ENCODE results near the gene ZNF587B. TPM values are rescaled to one million over a fixed set of nuclear protein-coding genes. Genes with fewer than 3 reads are reported as not detected.
"Not testable (repeated sequence)": the region's sequence is repeated elsewhere in the genome, so short reads cannot be mapped to it uniquely, and the experiment has no call there.

ZNF587B gene
- total RNA-seq, 4 donors from 2014 or later: 21.8 to 35.8 (median 23.9) TPM

GRCh38 chr19:57888560-57889231 lies 58.6 kb downstream of the ZNF587B start, which contains the start of gene ZNF814:
Gene ZNF814, minus strand, starts transcription at chr19:57889037. Its CDS starts 235 bp downstream, at chr19:57888802.
- no peaks in the 10 kb centered on the region for H3K36me3 ChIP-seq
- TF ChIP-seq, protein P1, sequence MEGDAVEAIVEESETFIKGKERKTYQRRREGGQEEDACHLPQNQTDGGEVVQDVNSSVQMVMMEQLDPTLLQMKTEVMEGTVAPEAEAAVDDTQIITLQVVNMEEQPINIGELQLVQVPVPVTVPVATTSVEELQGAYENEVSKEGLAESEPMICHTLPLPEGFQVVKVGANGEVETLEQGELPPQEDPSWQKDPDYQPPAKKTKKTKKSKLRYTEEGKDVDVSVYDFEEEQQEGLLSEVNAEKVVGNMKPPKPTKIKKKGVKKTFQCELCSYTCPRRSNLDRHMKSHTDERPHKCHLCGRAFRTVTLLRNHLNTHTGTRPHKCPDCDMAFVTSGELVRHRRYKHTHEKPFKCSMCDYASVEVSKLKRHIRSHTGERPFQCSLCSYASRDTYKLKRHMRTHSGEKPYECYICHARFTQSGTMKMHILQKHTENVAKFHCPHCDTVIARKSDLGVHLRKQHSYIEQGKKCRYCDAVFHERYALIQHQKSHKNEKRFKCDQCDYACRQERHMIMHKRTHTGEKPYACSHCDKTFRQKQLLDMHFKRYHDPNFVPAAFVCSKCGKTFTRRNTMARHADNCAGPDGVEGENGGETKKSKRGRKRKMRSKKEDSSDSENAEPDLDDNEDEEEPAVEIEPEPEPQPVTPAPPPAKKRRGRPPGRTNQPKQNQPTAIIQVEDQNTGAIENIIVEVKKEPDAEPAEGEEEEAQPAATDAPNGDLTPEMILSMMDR (IDR thresholded peaks at IDR 0.05): peak in 3 of 6 experiments; percentile 31 to 41 (median 40)
- peak in 1 of 2 donors; percentile 50 for TF ChIP-seq POLR2A (IDR thresholded peaks at IDR 0.05)
- no peaks in the 10 kb centered on the region for H3K9me3 ChIP-seq
- peak within 1 kb of the TSS; percentile 52 to 86 (median 83) for H3K4me3 ChIP-seq (replicated peaks in 1 of 3)
- intact Hi-C loops (cut with DNase I): no loop called here
- no peaks in the 10 kb centered on the region for H3K27me3 ChIP-seq
- peaks cover 5 to 9% of the 10 kb centered on the region in 2 donors for H3K4me1 ChIP-seq
- WGBS, 2 donors: 0 to 1% methylated on average over 7 to 26 of the region's 43 CpGs
- H3K27ac ChIP-seq: peak within 1 kb of the TSS; percentile 25 to 80 (median 54)
- DNase-seq: peak; percentile 90 to 91

DNA sequence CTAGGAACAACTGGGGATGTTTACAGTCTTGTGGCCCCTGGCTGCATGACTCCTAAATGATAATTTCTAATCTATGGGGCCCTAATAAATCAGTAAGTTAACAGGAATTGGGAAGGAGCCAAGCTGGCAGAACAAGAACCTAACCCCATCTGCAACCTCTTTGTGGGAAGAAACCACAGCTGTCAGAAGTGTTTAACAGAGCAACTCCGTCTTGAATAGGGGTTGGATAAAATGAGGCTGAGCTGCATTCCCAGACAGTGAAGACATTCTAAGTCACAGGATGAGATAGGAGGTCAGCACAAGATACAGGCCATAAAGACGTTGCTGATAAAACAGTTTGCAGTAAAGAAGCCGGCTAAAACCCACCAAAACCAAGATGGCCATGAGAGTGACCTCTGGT lies 60.6 kb downstream of the ZNF587B start:
- not testable (repeated sequence) for H3K27ac ChIP-seq; H3K4me3 ChIP-seq (replicated peaks in 1 of 3); H3K36me3 ChIP-seq; H3K27me3 ChIP-seq; DNase-seq; H3K9me3 ChIP-seq; H3K4me1 ChIP-seq
- 77 to 90% methylated on average over 3 of the region's 3 CpGs for WGBS, 2 donors
- intact Hi-C loops (cut with DNase I): loop anchor here (10.0 kb wide), 1 partner anchor 146 kb away; the partner anchor contains the start of gene ZNF776

Other genes with a start within 250 kb of the ZNF587B start
- 10 to 100 TPM in 3 of 4 donors, 1 to 10 TPM in 1; 8.9 to 19.7 (median 13.7) TPM for gene ZIK1, start 246.2 kb upstream of the ZNF587B start, total RNA-seq
- gene ZNF530, start 230.4 kb upstream of the ZNF587B start, total RNA-seq: 1 to 10 TPM; 1.9 to 4.8 (median 2.6) TPM
- gene ZNF134, start 216.1 kb upstream of the ZNF587B start, total RNA-seq: 10 to 100 TPM; 32.6 to 45.5 (median 37.3) TPM
- 10 to 100 TPM; 16.2 to 27.5 (median 21.8) TPM for gene ZNF211, start 197.1 kb upstream of the ZNF587B start, total RNA-seq
- gene ZSCAN4, start 161.4 kb upstream of the ZNF587B start, total RNA-seq: 1 to 10 TPM in 1 of 4 donors, under 1 TPM in 3; 0.22 to 1.1 (median 0.47) TPM
- gene ZNF551, start 148.3 kb upstream of the ZNF587B start, total RNA-seq: 10 to 100 TPM; 11.2 to 23.6 (median 17.7) TPM
- 10 to 100 TPM; 15.6 to 25.8 (median 18.2) TPM for gene ZNF154, start 121.1 kb upstream of the ZNF587B start, total RNA-seq
- gene ZNF671, start 102.7 kb upstream of the ZNF587B start, total RNA-seq: 10 to 100 TPM; 16.8 to 27.6 (median 20.7) TPM
- gene ZNF776, start 83.5 kb upstream of the ZNF587B start, total RNA-seq: 10 to 100 TPM; 17.6 to 24.4 (median 22.4) TPM
- 10 to 100 TPM; 23.8 to 30.5 (median 27.5) TPM for gene ZNF586, start 60.6 kb upstream of the ZNF587B start, total RNA-seq
- gene ZNF552, start 15.4 kb upstream of the ZNF587B start, total RNA-seq: 10 to 100 TPM in 2 of 4 donors, 1 to 10 TPM in 2; 5.3 to 13.6 (median 10.2) TPM
- 10 to 100 TPM; 15.9 to 36.5 (median 24.4) TPM for gene ZNF587, start 19.6 kb downstream of the ZNF587B start, total RNA-seq
- 10 to 100 TPM; 25.6 to 41.4 (median 31.6) TPM for gene ZNF814, start 58.7 kb downstream of the ZNF587B start, total RNA-seq
- 10 to 100 TPM; 17.7 to 33.0 (median 25.1) TPM for gene ZNF417, start 86.3 kb downstream of the ZNF587B start, total RNA-seq
- 10 to 100 TPM in 3 of 4 donors, 1 to 10 TPM in 1; 9.3 to 17.2 (median 11.7) TPM for gene ZNF418, start 105.1 kb downstream of the ZNF587B start, total RNA-seq
- gene ZNF256, start 117.4 kb downstream of the ZNF587B start, total RNA-seq: 10 to 100 TPM in 1 of 4 donors, 1 to 10 TPM in 3; 5.7 to 11.1 (median 6.3) TPM
- not detected for gene C19orf18, start 144.2 kb downstream of the ZNF587B start, total RNA-seq
- 10 to 100 TPM; 30.2 to 60.4 (median 38.6) TPM for gene ZNF606, start 172.5 kb downstream of the ZNF587B start, total RNA-seq
- gene ZSCAN1, start 203.7 kb downstream of the ZNF587B start, total RNA-seq: 1 to 10 TPM in 3 of 4 donors, under 1 TPM in 1; 0.88 to 7.5 (median 3.4) TPM
- 10 to 100 TPM; 12.6 to 22.9 (median 18.1) TPM for gene ZNF135, start 229.0 kb downstream of the ZNF587B start, total RNA-seq

Measured in thyroid gland (tissue), 4 donors.